Stimulated activated naive CD8-positive, alpha-beta T cell treated with anti-CD3 and anti-CD28 coated beads, Interleukin-15, Interleukin-2, amounts not matched to agents 100 ng/mL and 50 ng/mL, for 24 hours (primary cell): ENCODE results near the gene DLL3.
A peak's percentile ranks its signal among the peaks of the same experiment; 100 is the strongest.
"Not testable (repeated sequence)": the region's sequence is repeated elsewhere in the genome, so short reads cannot be mapped to it uniquely, and the experiment has no call there.

ENCODE experiments used
- H3K27ac Mint-ChIP-seq: one replicate; pipeline ENCODE4 v1.8.0; 2021; ENCODE audit warnings: mild to moderate bottlenecking, mixed read lengths
- H3K27me3 Mint-ChIP-seq: one replicate; pipeline ENCODE4 v1.8.0; 2021; ENCODE audit warnings: mixed read lengths
- H3K36me3 Mint-ChIP-seq: one replicate; pipeline ENCODE4 v1.8.0; 2021; ENCODE audit warnings: low read depth, mixed read lengths
- H3K4me1 Mint-ChIP-seq: one replicate; pipeline ENCODE4 v1.8.0; 2021; ENCODE audit warnings: low read depth, mixed read lengths
- H3K4me3 Mint-ChIP-seq: one replicate; pipeline ENCODE4 v1.8.0; 2021; ENCODE audit warnings: mild to moderate bottlenecking, mixed read lengths
- H3K9me3 Mint-ChIP-seq: one replicate; pipeline ENCODE4 v1.8.0; 2021; ENCODE audit warnings: mixed read lengths

Gene DLL3

DNA sequence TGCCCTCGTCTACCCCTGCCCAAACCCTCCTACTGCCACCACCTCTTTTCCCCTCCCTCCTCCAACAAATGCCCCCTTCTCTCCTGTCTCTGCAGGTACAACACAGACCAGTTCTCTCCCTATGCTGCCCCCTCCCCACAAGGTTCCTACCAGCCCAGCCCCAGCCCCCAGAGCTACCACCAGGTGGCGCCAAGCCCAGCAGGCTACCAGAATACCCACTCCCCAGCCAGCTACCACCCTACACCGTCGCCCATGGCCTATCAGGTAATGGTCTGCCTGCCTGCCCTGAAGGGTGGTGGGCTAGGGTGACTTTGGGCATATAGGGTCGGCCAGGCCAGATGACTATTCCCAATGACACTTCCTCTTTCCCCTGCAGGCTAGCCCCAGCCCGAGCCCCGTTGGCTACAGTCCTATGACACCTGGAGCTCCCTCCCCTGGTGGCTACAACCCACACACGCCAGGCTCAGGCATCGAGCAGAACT lies 24.6 kb upstream of the DLL3 start:
- Mint-ChIP-seq H3K27me3 (no peaks in the 10 kb centered on the region), H3K4me1 (peaks cover 33% of the 10 kb centered on the region), H3K27ac (no peak overlapping the region), H3K9me3 (no peaks in the 10 kb centered on the region), H3K36me3 (peaks cover 60% of the 10 kb centered on the region), H3K4me3 (no peak overlapping the region)

GRCh38 chr19:39475748-39476147 lies 23.0 kb upstream of the DLL3 start:
- H3K4me3 Mint-ChIP-seq = no peak overlapping the region
- no peaks in the 10 kb centered on the region for H3K9me3 Mint-ChIP-seq
- no peaks in the 10 kb centered on the region for H3K27me3 Mint-ChIP-seq
- no peak overlapping the region for H3K27ac Mint-ChIP-seq
- H3K4me1 Mint-ChIP-seq = peaks cover 31% of the 10 kb centered on the region
- peaks cover 46% of the 10 kb centered on the region for H3K36me3 Mint-ChIP-seq

DNA sequence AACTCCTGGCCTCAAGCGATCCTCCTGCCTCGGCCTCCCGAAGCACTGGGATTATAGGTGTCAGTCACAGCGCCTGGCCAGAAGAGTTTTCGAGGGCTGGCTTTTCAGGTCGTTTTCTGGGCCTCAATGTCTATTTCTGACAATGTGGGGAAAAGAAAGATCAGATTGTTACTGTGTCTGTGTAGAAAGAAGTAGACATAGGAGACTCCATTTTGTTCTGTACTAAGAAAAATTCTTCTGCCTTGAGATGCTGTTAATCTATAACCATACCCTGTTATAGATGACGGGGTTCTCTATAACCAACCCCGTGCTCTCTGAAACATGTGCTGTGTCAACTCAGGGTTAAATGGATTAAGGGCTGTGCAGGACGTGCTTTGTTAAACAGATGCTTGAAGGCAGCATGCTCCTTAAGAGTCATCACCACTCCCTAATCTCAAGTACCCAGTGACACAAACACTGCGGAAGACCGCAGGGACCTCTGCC lies 19.4 kb upstream of the DLL3 start:
- Mint-ChIP-seq H3K36me3 (peaks cover 30% of the 10 kb centered on the region), H3K4me1 (peaks cover 29% of the 10 kb centered on the region), H3K4me3 (peak overlapping the region; percentile 96)
- H3K27me3 Mint-ChIP-seq, H3K27ac Mint-ChIP-seq, H3K9me3 Mint-ChIP-seq: not testable (repeated sequence)

GRCh38 chr19:39479916-39480315 lies 18.8 kb upstream of the DLL3 start:
- no peaks in the 10 kb centered on the region for H3K9me3 Mint-ChIP-seq
- peaks cover 28% of the 10 kb centered on the region for H3K36me3 Mint-ChIP-seq
- H3K4me1 Mint-ChIP-seq = peaks cover 29% of the 10 kb centered on the region
- peak overlapping the region; percentile 96 for H3K4me3 Mint-ChIP-seq
- peak overlapping the region; percentile 88 for H3K27ac Mint-ChIP-seq
- no peaks in the 10 kb centered on the region for H3K27me3 Mint-ChIP-seq

GRCh38 chr19:39480337-39481228 lies 18.2 kb upstream of the DLL3 start, which contains the start of gene TIMM50:
Gene TIMM50, plus strand, starts transcription at chr19:39480838. Its CDS starts 16 bp downstream, at chr19:39480854.
- Mint-ChIP-seq H3K9me3 (no peaks in the 10 kb centered on the region), H3K27me3 (no peaks in the 10 kb centered on the region)

GRCh38 chr19:39481229-39481545 lies 17.6 kb upstream of the DLL3 start:
- peaks cover 22% of the 10 kb centered on the region for H3K36me3 Mint-ChIP-seq
- peaks cover 29% of the 10 kb centered on the region for H3K4me1 Mint-ChIP-seq
- no peaks in the 10 kb centered on the region for H3K27me3 Mint-ChIP-seq
- peak overlapping the region; percentile 96 for H3K4me3 Mint-ChIP-seq
- peak overlapping the region; percentile 94 for H3K27ac Mint-ChIP-seq
- no peaks in the 10 kb centered on the region for H3K9me3 Mint-ChIP-seq

More at GRCh38 chr19:39480337-39481228, 18.2 kb upstream of the DLL3 start, which contains the start of gene TIMM50:
- H3K27ac Mint-ChIP-seq = peak within 1 kb of the TSS; percentile 94
- peaks cover 21% of the 10 kb centered on the region for H3K36me3 Mint-ChIP-seq
- peaks cover 29% of the 10 kb centered on the region for H3K4me1 Mint-ChIP-seq
- peak within 1 kb of the TSS; percentile 96 for H3K4me3 Mint-ChIP-seq

DNA sequence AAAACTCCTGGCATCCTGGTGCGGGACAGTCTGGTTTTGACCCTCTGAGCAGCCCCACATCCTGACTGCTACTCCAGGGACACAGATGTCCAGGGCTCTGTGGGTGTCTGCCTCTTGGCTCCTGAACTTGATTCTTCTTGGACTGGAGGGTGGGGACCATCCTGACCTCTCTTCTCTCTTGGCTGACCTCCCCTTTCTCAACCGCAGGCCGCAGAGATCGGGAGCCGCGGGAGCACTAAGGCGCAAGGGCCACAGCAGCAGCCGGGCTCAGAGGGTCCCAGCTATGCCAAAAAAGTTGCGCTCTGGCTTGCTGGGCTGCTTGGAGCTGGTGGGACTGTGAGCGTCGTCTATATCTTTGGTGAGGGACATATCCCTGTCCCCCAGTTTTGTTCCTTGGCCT lies 17.1 kb upstream of the DLL3 start:
- H3K27ac Mint-ChIP-seq = peak overlapping the region; percentile 94
- peak overlapping the region; percentile 96 for H3K4me3 Mint-ChIP-seq
- H3K36me3 Mint-ChIP-seq = peaks cover 22% of the 10 kb centered on the region
- H3K27me3 Mint-ChIP-seq = no peaks in the 10 kb centered on the region
- peaks cover 29% of the 10 kb centered on the region for H3K4me1 Mint-ChIP-seq
- no peaks in the 10 kb centered on the region for H3K9me3 Mint-ChIP-seq

GRCh38 chr19:39483141-39483540 lies 15.6 kb upstream of the DLL3 start:
- no peaks in the 10 kb centered on the region for H3K27me3 Mint-ChIP-seq
- no peak overlapping the region for H3K27ac Mint-ChIP-seq
- peaks cover 29% of the 10 kb centered on the region for H3K4me1 Mint-ChIP-seq
- peak overlapping the region; percentile 33 for H3K4me3 Mint-ChIP-seq
- peaks cover 30% of the 10 kb centered on the region for H3K36me3 Mint-ChIP-seq
- no peaks in the 10 kb centered on the region for H3K9me3 Mint-ChIP-seq

- Mint-ChIP-seq H3K27ac (no peak overlapping the region), H3K4me3 (no peak overlapping the region)
Observed at GRCh38 chr19:39489756-39490155, 9.0 kb upstream of the DLL3 start.

GRCh38 chr19:39492225-39492624 lies 6.5 kb upstream of the DLL3 start:
- H3K36me3 Mint-ChIP-seq = peaks cover 18% of the 10 kb centered on the region
- H3K27me3 Mint-ChIP-seq = peaks cover 9% of the 10 kb centered on the region
- H3K4me1 Mint-ChIP-seq = no peaks in the 10 kb centered on the region
- no peaks in the 10 kb centered on the region for H3K9me3 Mint-ChIP-seq
- H3K4me3 Mint-ChIP-seq = no peak overlapping the region
- no peak overlapping the region for H3K27ac Mint-ChIP-seq

More at GRCh38 chr19:39489756-39490155, 9.0 kb upstream of the DLL3 start:
- Mint-ChIP-seq H3K9me3 (no peaks in the 10 kb centered on the region), H3K27me3 (no peaks in the 10 kb centered on the region), H3K36me3 (peaks cover 28% of the 10 kb centered on the region), H3K4me1 (no peaks in the 10 kb centered on the region)

GRCh38 chr19:39492788-39493187 lies 6.0 kb upstream of the DLL3 start:
- Mint-ChIP-seq H3K27ac (no peak overlapping the region), H3K36me3 (peaks cover 16% of the 10 kb centered on the region), H3K4me3 (no peak overlapping the region), H3K27me3 (peaks cover 13% of the 10 kb centered on the region), H3K4me1 (no peaks in the 10 kb centered on the region), H3K9me3 (no peaks in the 10 kb centered on the region)

DNA sequence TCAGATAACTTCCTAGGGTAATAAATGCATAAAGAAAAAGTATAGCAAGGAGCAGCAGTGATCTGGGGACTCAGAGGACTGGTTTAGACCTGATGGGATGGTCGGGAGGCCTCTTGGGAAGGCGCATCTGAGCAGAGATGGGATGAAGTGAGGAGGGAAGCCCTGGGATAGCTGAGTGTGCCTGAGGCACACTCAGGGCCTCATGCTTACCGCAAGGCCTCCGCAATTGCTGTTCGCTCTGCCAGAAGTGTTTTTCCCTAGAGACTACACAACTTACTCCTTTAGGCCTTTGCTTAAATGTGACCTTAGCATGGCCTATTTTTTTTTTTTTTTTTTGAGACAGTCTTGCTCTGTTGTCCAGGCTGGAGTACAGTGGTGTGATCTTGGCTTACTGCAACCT lies 4.1 kb upstream of the DLL3 start:
- Mint-ChIP-seq H3K4me1 (peaks cover 13% of the 10 kb centered on the region), H3K4me3 (no peak overlapping the region), H3K27me3 (peaks cover 26% of the 10 kb centered on the region), H3K27ac (no peak overlapping the region), H3K9me3 (no peaks in the 10 kb centered on the region), H3K36me3 (peaks cover 4% of the 10 kb centered on the region)

GRCh38 chr19:39496063-39496462 lies 2.7 kb upstream of the DLL3 start:
- Mint-ChIP-seq H3K27me3 (peaks cover 39% of the 10 kb centered on the region), H3K9me3 (no peaks in the 10 kb centered on the region), H3K27ac (no peak overlapping the region), H3K36me3 (no peaks in the 10 kb centered on the region), H3K4me3 (no peak overlapping the region), H3K4me1 (peaks cover 16% of the 10 kb centered on the region)

GRCh38 chr19:39497701-39497995 lies 1.1 kb upstream of the DLL3 start:
- Mint-ChIP-seq H3K9me3 (no peaks in the 10 kb centered on the region), H3K27ac (no peak overlapping the region), H3K4me1 (peaks cover 16% of the 10 kb centered on the region), H3K27me3 (peaks cover 46% of the 10 kb centered on the region), H3K36me3 (no peaks in the 10 kb centered on the region), H3K4me3 (no peak overlapping the region)

DNA sequence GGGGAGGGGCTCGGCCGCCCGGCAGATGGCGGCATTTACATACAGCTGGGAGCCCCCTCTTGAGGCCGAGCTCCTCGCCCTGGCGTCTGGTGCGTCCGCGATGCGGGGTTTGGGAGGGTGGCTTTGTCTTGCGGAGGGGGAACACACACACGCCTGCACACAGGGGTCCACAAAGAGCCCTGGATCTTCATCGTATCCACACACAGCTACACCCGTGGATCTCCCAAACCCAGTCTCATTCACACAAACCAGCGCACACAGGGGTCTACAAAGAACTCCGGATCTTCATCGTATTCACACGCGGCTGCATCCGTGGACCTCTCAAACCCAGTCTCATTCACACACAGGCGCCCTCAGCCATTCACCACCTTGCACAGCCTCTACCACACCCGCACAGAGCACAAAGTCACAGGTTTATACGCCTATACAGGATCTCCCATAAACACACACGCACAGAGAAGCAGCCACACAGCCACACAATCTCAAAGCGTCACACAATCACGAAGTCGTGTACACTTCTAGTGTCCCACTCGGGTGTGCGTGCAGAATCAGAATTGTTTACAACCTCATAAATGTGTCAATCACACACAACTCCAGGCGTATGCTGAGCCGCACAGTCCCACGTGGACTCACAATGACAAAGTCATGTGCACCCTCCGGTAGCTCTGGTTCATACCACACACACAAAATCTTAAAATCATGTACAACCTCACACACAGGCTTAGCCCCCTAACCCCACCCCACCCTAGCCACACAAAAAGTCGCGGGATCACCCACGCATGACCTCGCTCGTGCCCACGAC lies 550 bp upstream of the DLL3 start:
- Mint-ChIP-seq H3K9me3 (no peaks in the 10 kb centered on the region), H3K4me1 (peaks cover 19% of the 10 kb centered on the region), H3K27me3 (peaks cover 48% of the 10 kb centered on the region), H3K4me3 (peak overlapping the region; percentile 77), H3K27ac (peak overlapping the region; percentile 67), H3K36me3 (no peaks in the 10 kb centered on the region)
